ENCODE data around the gene GNAS-AS1.

The GNAS-AS1 gene

GRCh38 chr20:58783511-58784011 lies 67.1 kb downstream of the GNAS-AS1 start:
- DNase-seq (ENCODE audit: low read depth, low spot score), result no peak

- no peak for DNase-seq (ENCODE audit: low read depth, low spot score)
Observed at GRCh38 chr20:58781138-58781537, 69.6 kb downstream of the GNAS-AS1 start.

GRCh38 chr20:58778760-58779159 lies 71.9 kb downstream of the GNAS-AS1 start:
- DNase-seq (ENCODE audit: low read depth, low spot score), result no peak

- no peak for DNase-seq (ENCODE audit: low read depth, low spot score)
Observed at GRCh38 chr20:58777657-58778056, 73.0 kb downstream of the GNAS-AS1 start.

DNA sequence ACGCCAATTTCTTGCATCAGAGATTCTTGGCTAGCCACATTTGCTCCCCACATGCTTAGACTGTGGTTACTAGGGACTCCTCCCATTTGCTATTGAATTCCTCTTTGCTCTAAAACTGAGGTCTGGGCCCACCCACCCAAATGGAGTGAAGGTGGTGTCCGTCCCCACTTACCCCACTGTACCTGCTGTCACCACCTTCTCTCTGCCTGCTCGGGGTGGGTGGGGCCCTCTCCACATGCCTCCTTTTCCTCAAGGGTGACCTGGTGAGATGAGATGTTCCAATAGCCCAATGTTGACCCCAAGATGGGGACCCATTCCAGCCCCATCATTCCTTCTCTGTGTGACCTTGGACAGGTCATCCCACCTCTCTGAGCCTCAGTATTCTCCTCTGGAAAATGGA lies 74.6 kb downstream of the GNAS-AS1 start:
- no peak for DNase-seq (ENCODE audit: low read depth, low spot score)

- no peak for DNase-seq (ENCODE audit: low read depth, low spot score)
Observed at GRCh38 chr20:58775371-58775770, 75.3 kb downstream of the GNAS-AS1 start.

DNA sequence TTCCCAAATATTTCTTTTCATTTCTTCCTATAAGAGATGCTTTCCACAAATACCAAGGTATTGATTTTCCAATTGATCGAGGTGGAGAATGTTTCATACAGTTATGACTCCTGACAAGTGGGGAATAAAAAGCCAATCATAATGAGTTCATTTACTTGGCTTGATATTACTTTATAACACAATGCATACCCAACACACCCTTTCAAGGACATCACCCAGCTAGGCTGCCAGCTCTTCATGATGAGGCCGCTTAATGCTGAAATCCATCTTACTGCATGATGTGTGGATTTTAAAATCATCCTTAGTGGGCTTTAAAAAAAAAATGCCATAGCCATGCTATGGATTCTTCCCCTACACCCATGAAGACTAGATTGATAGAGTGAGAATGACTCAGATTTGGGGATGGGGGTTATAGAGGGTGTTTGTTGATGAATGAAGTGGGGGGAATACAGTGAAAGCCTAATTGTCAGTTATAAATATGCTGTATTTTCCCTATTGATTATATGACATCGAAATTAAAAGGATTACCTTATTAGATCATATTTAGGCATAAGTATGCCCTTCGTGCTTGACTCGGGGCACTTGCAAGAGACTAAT lies 75.9 kb downstream of the GNAS-AS1 start:
- DNase-seq (ENCODE audit: low read depth, low spot score), result no peak

GRCh38 chr20:58774214-58774613 lies 76.5 kb downstream of the GNAS-AS1 start:
- no peak for DNase-seq (ENCODE audit: low read depth, low spot score)

DNA sequence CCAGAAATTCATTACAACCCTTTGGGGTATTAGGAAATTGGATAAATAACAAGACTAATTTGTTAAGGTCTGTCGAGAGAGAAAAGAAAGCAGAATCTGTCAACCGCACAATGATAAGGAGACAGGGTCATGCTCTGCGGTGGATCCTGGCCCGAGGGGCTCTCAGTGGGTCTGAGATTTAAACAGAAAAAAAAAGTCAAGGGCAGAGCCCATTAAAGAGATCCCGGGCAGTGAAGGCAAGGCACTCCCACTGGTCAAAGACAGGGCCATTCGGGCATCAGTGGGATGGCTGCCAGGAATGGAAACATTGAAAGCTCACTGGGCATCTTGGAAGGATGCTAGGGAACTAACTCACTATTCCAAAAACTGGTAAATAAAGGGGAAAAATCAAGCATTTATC lies 77.9 kb downstream of the GNAS-AS1 start:
- DNase-seq (ENCODE audit: low read depth, low spot score), result no peak
